Prostate gland (tissue), 2 donors: ENCODE data around the gene BICC1. TPM values are rescaled to one million over a fixed set of nuclear protein-coding genes. Genes with fewer than 3 reads are reported as not detected.
"Not testable (repeated sequence)": the region's sequence is repeated elsewhere in the genome, so short reads cannot be mapped to it uniquely, and the experiment has no call there.

Source experiments
- DNase-seq: peaks from one replicate; pipeline ENCODE4 v3.0.0-alpha.2; 2019; ENCODE audit warnings: low spot score
- H3K27ac ChIP-seq, 2 donors: fragments of 200-600 bp; sonication (generic); 2 replicates each; pipeline ENCODE4 v1.5.1; 2017 to 2019
- H3K27me3 ChIP-seq: fragments of 200-600 bp; sonication (generic); replicated peaks from 2 replicates; pipeline ENCODE4 v1.5.1; 2019; ENCODE audit not compliant: insufficient read depth
- H3K36me3 ChIP-seq, 2 donors: fragments of 200-600 bp; sonication (generic); 1 replicate in 1 of 2; 2 replicates in 1 of 2; pipeline versions ENCODE4 v1.5.1 to v1.8.1; 2017 to 2019
- H3K4me1 ChIP-seq: fragments of 200-600 bp; sonication (generic); replicated peaks from 2 replicates; pipeline ENCODE4 v1.5.1; 2019
- H3K4me3 ChIP-seq, 2 donors: fragments of 200-600 bp; sonication (generic); 2 replicates each; pipeline ENCODE4 v1.5.1; 2017 to 2019
- H3K9me3 ChIP-seq: fragments of 200-600 bp; sonication (generic); 2 replicates; pipeline ENCODE4 v1.5.1; 2017
- CTCF ChIP-seq, 4 experiments: fragments of 200-600 bp in 2 of 4; fragments of 450-650 bp in 2 of 4; sonication (generic) in 2 of 4; IDR thresholded peaks; 1 replicate in 3 of 4; 2 replicates in 1 of 4; pipeline ENCODE4 v1.5.1; 2016 to 2019; ENCODE audit warnings: antibody characterized with exemption in 4 of 4, mild to moderate bottlenecking in 2 of 4, moderate library complexity in 2 of 4
- POLR2A ChIP-seq: fragments of 450-650 bp; IDR thresholded peaks from one replicate; pipeline ENCODE4 v1.6.1; 2016; ENCODE audit warnings: antibody characterized with exemption, mild to moderate bottlenecking
- POLR2AphosphoS5 ChIP-seq: sonication (generic); formaldehyde crosslinking; IDR thresholded peaks from one replicate; pipeline ENCODE4 v1.6.1; 2017; ENCODE audit warnings: antibody characterized with exemption
- WGBS: methylation state at CpG from one replicate; pipeline ENCODE4 v1.1.5; 2018; 5-methylcytosine and 5-hydroxymethylcytosine counted together
- intact Hi-C: fragments of 100-400 bp; cut with DNase I; formaldehyde crosslinking; loops from one replicate; pipeline ENCODE4 v1.14.2; 2022
- total RNA-seq, 2 donors: library from RNA; depleted of rRNA; stranded (reverse); fragments of >200 nt; gene quantifications; one replicate each; pipeline ENCODE4 v1.1.0, GENCODE V29; 2016

The BICC1 gene
- total RNA-seq, 2 donors from 2014 or later: 5.1 to 12.7 TPM

DNA sequence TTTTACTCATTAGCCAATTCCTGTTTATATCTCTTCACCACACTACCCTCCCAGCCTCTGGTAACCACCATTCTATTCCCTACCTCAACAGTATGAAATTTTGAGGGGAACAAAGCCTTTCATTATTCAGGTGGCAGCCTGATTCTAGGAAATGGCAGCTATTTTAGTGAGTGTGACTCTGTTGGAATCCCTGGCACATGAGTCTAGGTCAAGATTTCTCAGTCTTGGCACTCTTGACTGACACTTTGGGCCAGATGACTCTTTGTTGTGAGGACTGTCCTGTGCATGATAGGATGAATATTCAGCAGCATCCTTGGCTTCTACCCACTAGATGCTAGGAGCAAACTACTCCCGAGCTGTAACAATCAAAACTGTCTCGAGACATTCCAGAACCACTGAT lies 341.0 kb downstream of the BICC1 start:
- Histone ChIP-seq H3K27ac (no peak overlapping the region), H3K4me1 (no peaks in the 10 kb centered on the region)

DNA sequence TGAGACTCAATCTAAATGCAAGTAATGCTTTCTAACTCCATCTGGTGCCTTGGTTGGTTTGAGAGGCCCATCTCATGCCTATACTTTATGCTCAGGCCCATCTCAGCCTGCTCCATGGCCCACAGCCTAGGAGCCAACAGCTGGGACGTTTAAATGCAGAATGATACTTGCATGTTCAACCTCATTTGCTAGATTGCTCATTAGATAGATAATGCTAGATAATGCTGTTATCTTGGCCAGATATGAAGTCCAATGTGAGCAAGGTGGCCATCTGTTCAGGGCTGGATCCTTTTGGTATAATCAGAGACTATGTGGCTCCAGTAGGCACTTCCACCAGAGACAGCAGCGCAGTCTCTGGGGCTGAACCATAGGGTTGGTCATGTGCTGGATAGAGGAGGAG lies 342.1 kb downstream of the BICC1 start:
- Histone ChIP-seq H3K4me1 (no peaks in the 10 kb centered on the region), H3K9me3 (no peaks in the 10 kb centered on the region), H3K27me3 (no peaks in the 10 kb centered on the region), H3K36me3 (no peaks in the 10 kb centered on the region), H3K27ac (no peak overlapping the region), H3K4me3 (no peak overlapping the region)
- intact Hi-C loops: no loop called here
- no peak for TF ChIP-seq POLR2AphosphoS5
- no peak for TF ChIP-seq CTCF (IDR thresholded peaks at IDR 0.05)
- TF ChIP-seq POLR2A: no peak
- WGBS: 67% methylated on average over 2 of the region's 2 CpGs
- DNase-seq: no peak

More for the DNA sequence above, 341.0 kb downstream of the BICC1 start:
- DNase-seq: no peak
- Histone ChIP-seq H3K9me3 (no peaks in the 10 kb centered on the region), H3K27me3 (no peaks in the 10 kb centered on the region), H3K36me3 (no peaks in the 10 kb centered on the region), H3K4me3 (no peak overlapping the region)
- TF ChIP-seq CTCF (IDR thresholded peaks at IDR 0.05) (no peak), POLR2AphosphoS5 (no peak), POLR2A (no peak)
- 96% methylated on average over 2 of the region's 2 CpGs for WGBS
- intact Hi-C loops: no loop called here

DNA sequence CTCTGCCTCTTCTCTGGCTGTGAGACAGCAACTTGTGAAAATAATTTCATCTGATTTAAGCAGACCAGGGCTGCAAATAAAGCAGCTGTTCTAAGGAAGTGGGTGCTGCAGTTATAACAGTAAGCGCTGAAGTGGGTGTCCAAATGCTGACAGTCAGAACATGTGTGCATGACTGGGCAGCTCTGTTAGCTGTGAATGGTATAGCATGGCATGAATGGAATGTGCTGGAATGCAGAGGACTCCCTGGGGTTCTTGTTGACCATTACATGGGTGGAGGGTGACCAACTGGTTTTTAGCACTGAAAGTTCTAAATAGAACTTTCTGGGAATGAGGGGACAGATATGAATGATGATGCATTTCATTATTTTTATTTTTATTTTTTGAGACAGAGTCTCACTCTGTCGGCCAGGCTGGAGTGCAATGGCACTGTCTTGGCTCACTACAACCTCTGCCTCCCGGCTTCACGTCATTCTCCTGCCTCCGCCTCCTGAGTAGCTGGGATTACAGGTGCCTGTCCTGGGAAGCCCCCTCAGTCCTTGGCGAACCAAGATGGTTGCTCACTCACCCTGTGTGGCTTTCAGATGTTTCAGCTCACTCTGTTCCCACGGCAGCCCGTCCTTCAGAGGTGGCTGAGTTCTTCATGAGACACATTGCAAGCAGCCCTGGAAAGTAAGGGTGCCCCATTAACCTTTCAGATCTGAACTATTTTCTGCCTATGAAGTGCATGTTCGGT lies 344.0 kb downstream of the BICC1 start:
- H3K4me1 ChIP-seq: no peaks in the 10 kb centered on the region
- no peaks in the 10 kb centered on the region for H3K36me3 ChIP-seq
- no peaks in the 10 kb centered on the region for H3K27me3 ChIP-seq
- intact Hi-C loops: no loop called here
- WGBS: 47% methylated on average over 9 of the region's 9 CpGs
- H3K4me3 ChIP-seq: no peak overlapping the region
- DNase-seq: peak; percentile 48
- no peaks in the 10 kb centered on the region for H3K9me3 ChIP-seq
- no peak overlapping the region for H3K27ac ChIP-seq
- TF ChIP-seq POLR2AphosphoS5 (peak; percentile 61), CTCF (IDR thresholded peaks at IDR 0.05) (no peak)

DNA sequence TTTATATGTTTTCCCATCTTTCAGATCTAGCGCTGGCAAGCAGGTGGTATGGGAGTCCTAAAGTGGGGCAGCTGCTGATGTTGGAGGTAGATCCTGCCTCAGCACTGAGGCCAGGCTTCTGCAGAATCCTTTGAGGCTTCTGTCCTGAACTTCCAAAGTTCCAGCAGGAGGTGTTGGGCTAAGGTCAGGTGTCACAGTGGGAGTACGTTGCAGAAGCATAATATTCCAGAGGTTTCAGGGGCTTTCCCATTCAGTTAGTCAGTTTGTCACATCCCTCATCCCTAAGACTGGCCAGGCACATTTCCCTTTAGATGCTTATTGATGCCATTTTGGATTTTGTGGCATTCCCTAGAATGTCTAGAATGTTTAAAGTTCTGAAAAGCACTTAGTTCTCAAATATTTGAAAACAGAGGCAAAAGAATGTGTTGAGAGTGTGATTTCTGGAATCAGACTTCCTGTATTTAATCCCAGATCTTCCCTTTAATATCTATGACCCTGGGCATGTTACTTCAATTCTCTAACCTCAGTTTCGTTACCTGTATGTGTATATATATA lies 344.7 kb downstream of the BICC1 start:
- no peak for TF ChIP-seq POLR2AphosphoS5
- 68% methylated on average over 3 of the region's 3 CpGs for WGBS
- Histone ChIP-seq H3K4me1 (no peaks in the 10 kb centered on the region), H3K36me3 (no peaks in the 10 kb centered on the region), H3K4me3 (no peak overlapping the region), H3K27me3 (no peaks in the 10 kb centered on the region), H3K9me3 (no peaks in the 10 kb centered on the region), H3K27ac (no peak overlapping the region)
- DNase-seq: no peak
- intact Hi-C loops: no loop called here

DNA sequence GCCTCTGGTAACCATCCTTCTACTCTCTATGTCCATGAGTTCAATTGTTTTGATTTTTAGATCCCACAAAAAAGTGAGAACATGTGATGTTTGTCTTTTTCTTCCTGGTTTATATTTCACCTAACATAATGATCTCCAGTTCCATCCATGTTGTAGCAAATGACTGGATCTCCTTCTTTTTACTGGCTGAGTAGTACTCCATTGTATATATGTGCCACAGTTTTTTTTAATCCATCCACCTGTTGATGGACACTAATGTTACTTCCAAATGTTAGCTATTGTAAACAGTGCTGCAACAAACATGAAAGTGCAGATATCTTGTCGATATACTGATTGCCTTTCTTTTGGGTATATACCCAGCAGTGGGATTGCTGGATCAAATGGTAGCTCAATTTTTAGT lies 345.5 kb downstream of the BICC1 start:
- DNase-seq, H3K36me3 ChIP-seq, intact Hi-C loops, H3K27ac ChIP-seq, H3K27me3 ChIP-seq, H3K4me1 ChIP-seq, H3K9me3 ChIP-seq, H3K4me3 ChIP-seq: not testable (repeated sequence)
- 96% methylated on average over 1 of the region's 1 CpG for WGBS

DNA sequence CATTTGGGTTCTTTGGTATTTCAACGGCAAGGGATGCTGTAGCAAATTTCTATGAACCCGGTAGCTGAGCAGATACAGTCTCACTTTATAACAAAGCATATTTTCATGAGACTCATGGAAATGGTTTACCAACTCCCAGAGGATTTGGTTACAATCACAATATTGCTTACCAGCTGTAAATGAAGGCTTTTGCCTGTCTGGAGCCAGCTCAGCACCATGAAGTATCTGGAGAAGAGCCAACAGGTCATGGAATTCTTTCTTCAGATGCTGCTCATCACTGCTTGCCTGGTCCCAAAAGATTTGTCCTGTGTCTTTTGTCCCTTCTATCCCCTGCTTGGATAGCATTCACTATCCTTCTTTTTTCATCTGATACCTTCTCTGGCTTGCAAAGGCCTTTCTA lies 346.9 kb downstream of the BICC1 start:
- no peak for DNase-seq
- WGBS: 63% methylated on average over 2 of the region's 2 CpGs
- TF ChIP-seq POLR2AphosphoS5 (no peak), CTCF (IDR thresholded peaks at IDR 0.05) (no peak), POLR2A (no peak)
- Histone ChIP-seq H3K27me3 (no peaks in the 10 kb centered on the region), H3K9me3 (no peaks in the 10 kb centered on the region), H3K36me3 (no peaks in the 10 kb centered on the region), H3K4me3 (no peak overlapping the region), H3K27ac (no peak overlapping the region), H3K4me1 (no peaks in the 10 kb centered on the region)
- intact Hi-C loops: no loop called here
